Tibial nerve (tissue), 4 donors: ENCODE results near the gene CALCOCO1. TPM values are rescaled to one million over a fixed set of nuclear protein-coding genes. Genes with fewer than 3 reads are reported as not detected.

Experiments
- DNase-seq, 2 donors: peaks; one replicate each; pipeline ENCODE4 v3.0.0-alpha.2; 2019; ENCODE audit warnings: low spot score in 2 of 2
- H3K27ac ChIP-seq, 4 donors: fragments of 200-600 bp; sonication (generic) in 3 of 4; one replicate each; pipeline ENCODE4 v1.5.1; 2017 to 2019; ENCODE audit warnings: mild to moderate bottlenecking in 1 of 4
- H3K27me3 ChIP-seq, 2 donors: fragments of 200-600 bp; sonication (generic) in 1 of 2; one replicate each; pipeline versions ENCODE4 v1.5.1 to v1.6.0; 2017 to 2019
- H3K36me3 ChIP-seq, 3 donors: fragments of 200-600 bp; sonication (generic); one replicate each; pipeline ENCODE4 v1.5.1; 2018 to 2019
- H3K4me1 ChIP-seq, 4 donors: fragments of 200-600 bp; sonication (generic) in 3 of 4; one replicate each; pipeline ENCODE4 v1.5.1; 2017 to 2019
- H3K4me3 ChIP-seq, 4 donors: fragments of 200-600 bp; sonication (generic) in 3 of 4; one replicate each; pipeline ENCODE4 v1.5.1; 2017 to 2019; ENCODE audit warnings: mild to moderate bottlenecking in 1 of 4, moderate library complexity in 1 of 4
- H3K9me3 ChIP-seq, 4 donors: fragments of 200-600 bp; sonication (generic) in 3 of 4; one replicate each; pipeline ENCODE4 v1.5.1; 2017 to 2019
- CTCF ChIP-seq, 5 experiments: fragments of 200-600 bp in 3 of 5; fragments of 450-650 bp in 2 of 5; sonication (generic) in 3 of 5; IDR thresholded peaks; one replicate each; pipeline ENCODE4 v1.5.1; 2016 to 2019; ENCODE audit warnings: antibody characterized with exemption in 5 of 5, mild to moderate bottlenecking in 3 of 5, moderate library complexity in 2 of 5
- EP300 ChIP-seq, 2 donors: sonication (generic); formaldehyde crosslinking; IDR thresholded peaks; one replicate each; pipeline ENCODE4 v1.6.1; 2017; ENCODE audit warnings: antibody characterized with exemption in 2 of 2, mild to moderate bottlenecking in 1 of 2
- POLR2A ChIP-seq, 2 donors: fragments of 450-650 bp; IDR thresholded peaks; one replicate each; pipeline ENCODE4 v1.6.1; 2017; ENCODE audit warnings: antibody characterized with exemption in 2 of 2, mild to moderate bottlenecking in 2 of 2, moderate library complexity in 2 of 2
- WGBS, 2 donors: methylation state at CpG; one replicate each; pipeline ENCODE4 v1.1.5; 2018; 5-methylcytosine and 5-hydroxymethylcytosine counted together
- total RNA-seq, 4 donors: library from RNA; depleted of rRNA; stranded (reverse); fragments of >200 nt; gene quantifications; one replicate each; pipeline ENCODE4 v1.1.0, GENCODE V29; 2016

CALCOCO1 gene
- total RNA-seq, 4 donors from 2014 or later = 226 to 383 (median 285) TPM

GRCh38 chr12:53717319-53717718 lies 9.9 kb downstream of the CALCOCO1 start:
- Histone ChIP-seq H3K27me3 (no peaks in the 10 kb centered on the region), H3K9me3 (no peaks in the 10 kb centered on the region), H3K36me3 (peaks cover 2 to 100% (median 26%) of the 10 kb centered on the region in 3 donors), H3K27ac (no peak overlapping the region), H3K4me3 (no peak overlapping the region), H3K4me1 (no peaks in the 10 kb centered on the region)
- TF ChIP-seq EP300 (IDR thresholded peaks at IDR 0.05) (no peak), CTCF (IDR thresholded peaks at IDR 0.05) (no peak), POLR2A (IDR thresholded peaks at IDR 0.05) (no peak)
- no peak for DNase-seq
- WGBS, 2 donors = 88 to 91% methylated on average over 5 of the region's 5 CpGs

- 87 to 94% methylated on average over 4 of the region's 4 CpGs for WGBS, 2 donors
- Histone ChIP-seq H3K36me3 (peaks cover 2 to 84% (median 10%) of the 10 kb centered on the region in 3 donors), H3K9me3 (no peaks in the 10 kb centered on the region), H3K27me3 (no peaks in the 10 kb centered on the region), H3K27ac (no peak overlapping the region), H3K4me3 (no peak overlapping the region), H3K4me1 (peaks cover 0 to 4% (median 0%) of the 10 kb centered on the region in 4 donors)
- TF ChIP-seq CTCF (IDR thresholded peaks at IDR 0.05) (no peak), EP300 (IDR thresholded peaks at IDR 0.05) (no peak), POLR2A (IDR thresholded peaks at IDR 0.05) (no peak)
- no peak for DNase-seq
Measured at GRCh38 chr12:53714004-53714403, 13.2 kb downstream of the CALCOCO1 start.

GRCh38 chr12:53713516-53713915 lies 13.7 kb downstream of the CALCOCO1 start:
- Histone ChIP-seq H3K9me3 (no peaks in the 10 kb centered on the region), H3K4me1 (peaks cover 0 to 4% (median 0%) of the 10 kb centered on the region in 4 donors), H3K4me3 (no peak overlapping the region), H3K36me3 (peaks cover 2 to 79% (median 10%) of the 10 kb centered on the region in 3 donors), H3K27me3 (no peaks in the 10 kb centered on the region), H3K27ac (no peak overlapping the region)
- no peak for DNase-seq
- 79 to 88% methylated on average over 7 to 9 of the region's 9 CpGs for WGBS, 2 donors
- TF ChIP-seq EP300 (IDR thresholded peaks at IDR 0.05) (no peak), POLR2A (IDR thresholded peaks at IDR 0.05) (no peak), CTCF (IDR thresholded peaks at IDR 0.05) (no peak)

GRCh38 chr12:53712059-53712643 lies 15.1 kb downstream of the CALCOCO1 start:
- Histone ChIP-seq H3K9me3 (no peaks in the 10 kb centered on the region), H3K27me3 (no peaks in the 10 kb centered on the region), H3K36me3 (peaks cover 2 to 65% (median 10%) of the 10 kb centered on the region in 3 donors), H3K27ac (no peak overlapping the region), H3K4me3 (no peak overlapping the region), H3K4me1 (peaks cover 0 to 4% (median 0%) of the 10 kb centered on the region in 4 donors)
- no peak for DNase-seq
- 65 to 67% methylated on average over 8 of the region's 8 CpGs for WGBS, 2 donors
- no peak for TF ChIP-seq POLR2A (IDR thresholded peaks at IDR 0.05)
- TF ChIP-seq EP300 (IDR thresholded peaks at IDR 0.05) = no peak
- no peak for TF ChIP-seq CTCF (IDR thresholded peaks at IDR 0.05)

GRCh38 chr12:53710091-53710490 lies 17.2 kb downstream of the CALCOCO1 start:
- no peak for DNase-seq
- Histone ChIP-seq H3K27me3 (peaks cover 0 to 10% of the 10 kb centered on the region in 2 donors), H3K9me3 (no peaks in the 10 kb centered on the region), H3K4me1 (peaks cover 0 to 4% (median 0%) of the 10 kb centered on the region in 4 donors), H3K27ac (no peak overlapping the region), H3K36me3 (peaks cover 0 to 45% (median 0%) of the 10 kb centered on the region in 3 donors), H3K4me3 (no peak overlapping the region)
- TF ChIP-seq EP300 (IDR thresholded peaks at IDR 0.05) = no peak
- TF ChIP-seq CTCF (IDR thresholded peaks at IDR 0.05) = no peak
- no peak for TF ChIP-seq POLR2A (IDR thresholded peaks at IDR 0.05)
- WGBS, 2 donors = 36 to 51% methylated on average over 6 of the region's 6 CpGs
